ENCODE measurements around the gene FALEC.

GRCh38 chr1:150576367-150576711, 60.8 kb downstream of the FALEC start:
- no peak for TF ChIP-seq ZBTB33 (CRISPR knock-in tag; IDR thresholded peaks at IDR 0.05)
- no peak for TF ChIP-seq DEAF1 (CRISPR knock-in tag; IDR thresholded peaks at IDR 0.05)
- TF ChIP-seq ELK1 (CRISPR knock-in tag; IDR thresholded peaks at IDR 0.05): no peak
- no peak for TF ChIP-seq SMAD2 (IDR thresholded peaks at IDR 0.05; ENCODE audit: low read depth, low read length)
- no peak for TF ChIP-seq NBN (IDR thresholded peaks at IDR 0.05; ENCODE audit: low read depth)
- TF ChIP-seq CTCF (IDR thresholded peaks at IDR 0.05 in 2 of 3, conservative IDR thresholded peaks at IDR 0.05 in 1 of 3; ENCODE audit: insufficient read depth in 2 of 3, low read depth in 1 of 3, low read length in 3 of 3): no peak
- TF ChIP-seq POLR2A (conservative IDR thresholded peaks at IDR 0.05): no peak
- TF ChIP-seq ZNF436 (CRISPR knock-in tag; IDR thresholded peaks at IDR 0.05): no peak
- no peak for TF ChIP-seq ARID2 (IDR thresholded peaks at IDR 0.05)
- no peak for TF ChIP-seq TRIM28 (IDR thresholded peaks at IDR 0.05)
- TF ChIP-seq MYC (IDR thresholded peaks at IDR 0.05; ENCODE audit: low read depth, low read length): no peak
- TF ChIP-seq MYC (CRISPR knock-in tag; IDR thresholded peaks at IDR 0.05; ENCODE audit: borderline replicate concordance, low read depth): no peak

Measured in K562 (cell line).